GM23338 (cell line): ENCODE measurements around the gene SCYGR8. TPM values are rescaled to one million over a fixed set of nuclear protein-coding genes. Genes with fewer than 3 reads are reported as not detected.
A peak's percentile ranks its signal among the peaks of the same experiment; 100 is the strongest.

Experiments
- ATAC-seq: fragments of 200-7000 bp; cut with Tn5 transposase; 3 replicates; pipeline ENCODE4 v1.9.1; 2020
- DNase-seq: peaks from one replicate; pipeline ENCODE4 v3.0.0-alpha.2; 2015; ENCODE audit warnings: low spot score
- H2AFZ ChIP-seq: fragments of 200-600 bp; sonication (generic); 2 replicates; pipeline ENCODE4 v1.8.0; 2016; ENCODE audit warnings: antibody characterized with exemption, mild to moderate bottlenecking, moderate library complexity
- H3F3A ChIP-seq: fragments of 200-600 bp; sonication (generic); replicated peaks from 2 replicates; pipeline ENCODE4 v1.8.0; 2017; ENCODE audit warnings: antibody characterized with exemption, mixed run types, low read depth
- H3K27ac ChIP-seq: fragments of 200-600 bp; sonication (generic); 2 replicates; pipeline ENCODE4 v1.6.1; 2016; ENCODE audit warnings: low read depth
- H3K27me3 ChIP-seq: fragments of 200-600 bp; sonication (generic); 2 replicates; pipeline ENCODE4 v1.8.0; 2016; ENCODE audit warnings: mild to moderate bottlenecking, mixed run types, moderate library complexity; ENCODE audit not compliant: insufficient read depth
- H3K36me3 ChIP-seq: fragments of 200-600 bp; sonication (generic); 2 replicates; pipeline ENCODE4 v1.8.0; 2016; ENCODE audit warnings: mild to moderate bottlenecking; ENCODE audit not compliant: insufficient read depth
- H3K4me1 ChIP-seq: fragments of 200-600 bp; sonication (generic); 2 replicates; pipeline ENCODE4 v1.8.0; 2016; ENCODE audit warnings: mild to moderate bottlenecking, moderate library complexity; ENCODE audit not compliant: insufficient read depth
- H3K4me2 ChIP-seq: fragments of 200-600 bp; sonication (generic); 2 replicates; pipeline ENCODE4 v1.7.1; 2017; ENCODE audit warnings: mixed run types
- H3K4me3 ChIP-seq: fragments of 200-600 bp; sonication (generic); 2 replicates; pipeline ENCODE4 v1.6.1; 2016; ENCODE audit warnings: mixed run types
- H3K79me2 ChIP-seq: fragments of 200-600 bp; sonication (generic); replicated peaks from 2 replicates; pipeline ENCODE4 v1.8.0; 2017; ENCODE audit warnings: mild to moderate bottlenecking; ENCODE audit not compliant: insufficient read depth
- H3K9me2 ChIP-seq: fragments of 200-600 bp; sonication (generic); 2 replicates; pipeline ENCODE4 v1.8.0; 2017; ENCODE audit not compliant: insufficient read depth
- H4K20me1 ChIP-seq: fragments of 200-600 bp; sonication (generic); replicated peaks from 2 replicates; pipeline ENCODE4 v1.8.0; 2017; ENCODE audit warnings: mild to moderate bottlenecking; ENCODE audit not compliant: insufficient read depth
- H3K27ac Mint-ChIP-seq: 2 replicates; pipeline ENCODE4 v1.8.0; 2020; ENCODE audit warnings: inconsistent platforms, mild to moderate bottlenecking, moderate library complexity, mixed read lengths
- H3K27me3 Mint-ChIP-seq: 3 replicates; pipeline ENCODE4 v1.8.0; 2022; ENCODE audit warnings: low read depth, mild to moderate bottlenecking, moderate library complexity, mixed read lengths, inconsistent platforms; ENCODE audit not compliant: insufficient read depth, poor library complexity
- H3K36me3 Mint-ChIP-seq: 3 replicates; pipeline ENCODE4 v1.8.0; 2021; ENCODE audit warnings: low read depth, mild to moderate bottlenecking, inconsistent platforms, moderate library complexity, mixed read lengths
- H3K4me1 Mint-ChIP-seq: 3 replicates; pipeline ENCODE4 v1.8.0; 2020; ENCODE audit warnings: mild to moderate bottlenecking, inconsistent platforms, mixed read lengths
- H3K4me3 Mint-ChIP-seq: 3 replicates; pipeline ENCODE4 v1.8.0; 2021; ENCODE audit warnings: moderate library complexity, mild to moderate bottlenecking, inconsistent platforms, mixed read lengths
- H3K9me3 Mint-ChIP-seq: 3 replicates; pipeline ENCODE4 v1.8.0; 2020; ENCODE audit warnings: moderate library complexity, mild to moderate bottlenecking, inconsistent platforms, mixed read lengths
- CREB1 ChIP-seq: fragments of 250-450 bp; sonication (Bioruptor Pico); IDR thresholded peaks from 2 replicates; pipeline ENCODE4 v1.5.0; 2020; ENCODE audit warnings: low read depth, mild to moderate bottlenecking, moderate library complexity
- EZH2 ChIP-seq: fragments of 200-600 bp; sonication (generic); IDR thresholded peaks from one replicate; pipeline ENCODE4 v1.8.0; 2017; ENCODE audit warnings: antibody characterized with exemption, mild to moderate bottlenecking, low read depth; ENCODE audit not compliant: unreplicated experiment
- EZH2phosphoT487 ChIP-seq: fragments of 200-600 bp; sonication (generic); IDR thresholded peaks from one replicate; pipeline ENCODE4 v1.8.1; 2018; ENCODE audit warnings: antibody characterized with exemption; ENCODE audit not compliant: unreplicated experiment
- JUNB ChIP-seq: IDR thresholded peaks from one replicate; pipeline ENCODE4 v1.6.1; 2016; ENCODE audit warnings: antibody characterized with exemption; ENCODE audit not compliant: unreplicated experiment
- NANOG ChIP-seq: IDR thresholded peaks from 2 replicates; pipeline ENCODE4 v1.6.1; 2016; ENCODE audit warnings: antibody characterized with exemption, borderline replicate concordance
- POLR2AphosphoS5 ChIP-seq: IDR thresholded peaks from 2 replicates; pipeline ENCODE4 v1.6.1; 2016; ENCODE audit warnings: antibody characterized with exemption, low read depth
- STAT1 ChIP-seq: IDR thresholded peaks from one replicate; pipeline ENCODE4 v1.6.1; 2016; ENCODE audit warnings: antibody characterized with exemption; ENCODE audit not compliant: unreplicated experiment
- ZNF114 ChIP-seq: fragments of 250-450 bp; sonication (Bioruptor Pico); IDR thresholded peaks from 2 replicates; pipeline ENCODE4 v1.5.0; 2020; ENCODE audit warnings: mild to moderate bottlenecking, moderate library complexity
- ZNF331 ChIP-seq: fragments of 250-450 bp; sonication (Bioruptor Pico); IDR thresholded peaks from 2 replicates; pipeline ENCODE4 v1.5.0; 2020; ENCODE audit warnings: low read depth, mild to moderate bottlenecking, moderate library complexity
- polyA plus RNA-seq: library from polyadenylated mRNA; unstranded; fragments of >200 nt; fragmentation: Nextera tagmentation; extraction: Ambion mirVana; gene quantifications from 2 replicates; pipeline ENCODE4 v1.2.1, GENCODE V29; 2016
- total RNA-seq: library from RNA; depleted of rRNA; stranded (reverse); fragments of >200 nt; shearing (Covaris generic); gene quantifications from 2 replicates; pipeline ENCODE4 v1.2.3, GENCODE V29; 2014
- TF ChIP-seq, protein P1 (sequence below): IDR thresholded peaks from 2 replicates; pipeline ENCODE4 v1.6.1; 2016; ENCODE audit warnings: antibody characterized with exemption
- TF ChIP-seq, protein P2 (sequence below), 2 experiments: fragments of 200-600 bp in 1 of 2; sonication (generic) in 1 of 2; conservative IDR thresholded peaks; 2 replicates each; pipeline versions ENCODE4 v1.5.1 to v1.6.1; 2016 to 2017; ENCODE audit warnings: antibody characterized with exemption in 2 of 2, low read depth in 2 of 2, mild to moderate bottlenecking in 2 of 2, moderate library complexity in 1 of 2
- TF ChIP-seq, protein P3 (sequence below): fragments of 250-450 bp; sonication (Bioruptor Pico); IDR thresholded peaks from 2 replicates; pipeline ENCODE4 v1.5.0; 2020; ENCODE audit warnings: mild to moderate bottlenecking, moderate library complexity
- TF ChIP-seq, protein P4 (sequence below): IDR thresholded peaks from one replicate; pipeline ENCODE4 v1.6.1; 2018; ENCODE audit warnings: antibody characterized with exemption; ENCODE audit not compliant: unreplicated experiment

Gene SCYGR8
- total and polyA plus RNA-seq, 2 experiments from 2014 or later = not detected

DNA sequence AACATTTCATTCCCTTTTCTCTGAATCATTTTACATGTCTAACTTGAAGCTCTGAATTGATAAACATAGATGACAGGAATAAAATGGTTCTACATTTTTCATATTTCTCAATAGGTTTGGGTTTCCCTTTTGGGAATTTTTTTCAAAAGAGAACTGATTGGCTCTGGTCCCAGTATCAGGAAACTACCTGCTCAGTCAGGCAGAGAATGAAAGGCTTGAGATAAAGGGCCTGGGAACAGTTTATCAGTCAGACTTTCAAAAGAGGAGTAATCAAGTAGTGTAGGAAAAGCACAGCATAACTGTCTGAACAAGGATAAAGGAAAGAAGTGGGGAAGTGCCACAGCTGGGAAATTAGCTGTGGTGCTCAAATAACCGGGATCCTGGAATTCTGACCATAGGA, 39.6 kb downstream of the SCYGR8 start:
- Histone ChIP-seq H3K4me3 (no peak overlapping the region), H3K4me1 (no peaks in the 10 kb centered on the region), H2AFZ (peak overlapping the region; percentile 85; the same call in 1 of the 2 replicates), H3K27ac (no peak overlapping the region), H3F3A (no peaks in the 10 kb centered on the region), H3K4me2 (no peak overlapping the region), H4K20me1 (no peaks in the 10 kb centered on the region), H3K27me3 (no peaks in the 10 kb centered on the region), H3K36me3 (no peaks in the 10 kb centered on the region), H3K79me2 (no peaks in the 10 kb centered on the region), H3K9me2 (peaks cover 3% of the 10 kb centered on the region; the same call in 1 of the 2 replicates)
- no peaks in the 10 kb centered on the region for H3K9me3 Mint-ChIP-seq
- no peak overlapping the region for H3K4me3 Mint-ChIP-seq
- H3K27me3 Mint-ChIP-seq = no peaks in the 10 kb centered on the region
- no peaks in the 10 kb centered on the region; the same call in 2 of the 3 replicates for H3K4me1 Mint-ChIP-seq
- DNase-seq (no peak), ATAC-seq (no peak)
- TF ChIP-seq, protein P1, sequence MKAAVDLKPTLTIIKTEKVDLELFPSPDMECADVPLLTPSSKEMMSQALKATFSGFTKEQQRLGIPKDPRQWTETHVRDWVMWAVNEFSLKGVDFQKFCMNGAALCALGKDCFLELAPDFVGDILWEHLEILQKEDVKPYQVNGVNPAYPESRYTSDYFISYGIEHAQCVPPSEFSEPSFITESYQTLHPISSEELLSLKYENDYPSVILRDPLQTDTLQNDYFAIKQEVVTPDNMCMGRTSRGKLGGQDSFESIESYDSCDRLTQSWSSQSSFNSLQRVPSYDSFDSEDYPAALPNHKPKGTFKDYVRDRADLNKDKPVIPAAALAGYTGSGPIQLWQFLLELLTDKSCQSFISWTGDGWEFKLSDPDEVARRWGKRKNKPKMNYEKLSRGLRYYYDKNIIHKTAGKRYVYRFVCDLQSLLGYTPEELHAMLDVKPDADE = no peak
- no peak for TF ChIP-seq EZH2phosphoT487
- TF ChIP-seq, protein P2, sequence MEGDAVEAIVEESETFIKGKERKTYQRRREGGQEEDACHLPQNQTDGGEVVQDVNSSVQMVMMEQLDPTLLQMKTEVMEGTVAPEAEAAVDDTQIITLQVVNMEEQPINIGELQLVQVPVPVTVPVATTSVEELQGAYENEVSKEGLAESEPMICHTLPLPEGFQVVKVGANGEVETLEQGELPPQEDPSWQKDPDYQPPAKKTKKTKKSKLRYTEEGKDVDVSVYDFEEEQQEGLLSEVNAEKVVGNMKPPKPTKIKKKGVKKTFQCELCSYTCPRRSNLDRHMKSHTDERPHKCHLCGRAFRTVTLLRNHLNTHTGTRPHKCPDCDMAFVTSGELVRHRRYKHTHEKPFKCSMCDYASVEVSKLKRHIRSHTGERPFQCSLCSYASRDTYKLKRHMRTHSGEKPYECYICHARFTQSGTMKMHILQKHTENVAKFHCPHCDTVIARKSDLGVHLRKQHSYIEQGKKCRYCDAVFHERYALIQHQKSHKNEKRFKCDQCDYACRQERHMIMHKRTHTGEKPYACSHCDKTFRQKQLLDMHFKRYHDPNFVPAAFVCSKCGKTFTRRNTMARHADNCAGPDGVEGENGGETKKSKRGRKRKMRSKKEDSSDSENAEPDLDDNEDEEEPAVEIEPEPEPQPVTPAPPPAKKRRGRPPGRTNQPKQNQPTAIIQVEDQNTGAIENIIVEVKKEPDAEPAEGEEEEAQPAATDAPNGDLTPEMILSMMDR (conservative IDR thresholded peaks at IDR 0.05; ENCODE audit: low read depth in 2 of 2) = no peak
- no peak for TF ChIP-seq STAT1
- TF ChIP-seq JUNB = no peak
- TF ChIP-seq POLR2AphosphoS5 = no peak
- TF ChIP-seq, protein P3, sequence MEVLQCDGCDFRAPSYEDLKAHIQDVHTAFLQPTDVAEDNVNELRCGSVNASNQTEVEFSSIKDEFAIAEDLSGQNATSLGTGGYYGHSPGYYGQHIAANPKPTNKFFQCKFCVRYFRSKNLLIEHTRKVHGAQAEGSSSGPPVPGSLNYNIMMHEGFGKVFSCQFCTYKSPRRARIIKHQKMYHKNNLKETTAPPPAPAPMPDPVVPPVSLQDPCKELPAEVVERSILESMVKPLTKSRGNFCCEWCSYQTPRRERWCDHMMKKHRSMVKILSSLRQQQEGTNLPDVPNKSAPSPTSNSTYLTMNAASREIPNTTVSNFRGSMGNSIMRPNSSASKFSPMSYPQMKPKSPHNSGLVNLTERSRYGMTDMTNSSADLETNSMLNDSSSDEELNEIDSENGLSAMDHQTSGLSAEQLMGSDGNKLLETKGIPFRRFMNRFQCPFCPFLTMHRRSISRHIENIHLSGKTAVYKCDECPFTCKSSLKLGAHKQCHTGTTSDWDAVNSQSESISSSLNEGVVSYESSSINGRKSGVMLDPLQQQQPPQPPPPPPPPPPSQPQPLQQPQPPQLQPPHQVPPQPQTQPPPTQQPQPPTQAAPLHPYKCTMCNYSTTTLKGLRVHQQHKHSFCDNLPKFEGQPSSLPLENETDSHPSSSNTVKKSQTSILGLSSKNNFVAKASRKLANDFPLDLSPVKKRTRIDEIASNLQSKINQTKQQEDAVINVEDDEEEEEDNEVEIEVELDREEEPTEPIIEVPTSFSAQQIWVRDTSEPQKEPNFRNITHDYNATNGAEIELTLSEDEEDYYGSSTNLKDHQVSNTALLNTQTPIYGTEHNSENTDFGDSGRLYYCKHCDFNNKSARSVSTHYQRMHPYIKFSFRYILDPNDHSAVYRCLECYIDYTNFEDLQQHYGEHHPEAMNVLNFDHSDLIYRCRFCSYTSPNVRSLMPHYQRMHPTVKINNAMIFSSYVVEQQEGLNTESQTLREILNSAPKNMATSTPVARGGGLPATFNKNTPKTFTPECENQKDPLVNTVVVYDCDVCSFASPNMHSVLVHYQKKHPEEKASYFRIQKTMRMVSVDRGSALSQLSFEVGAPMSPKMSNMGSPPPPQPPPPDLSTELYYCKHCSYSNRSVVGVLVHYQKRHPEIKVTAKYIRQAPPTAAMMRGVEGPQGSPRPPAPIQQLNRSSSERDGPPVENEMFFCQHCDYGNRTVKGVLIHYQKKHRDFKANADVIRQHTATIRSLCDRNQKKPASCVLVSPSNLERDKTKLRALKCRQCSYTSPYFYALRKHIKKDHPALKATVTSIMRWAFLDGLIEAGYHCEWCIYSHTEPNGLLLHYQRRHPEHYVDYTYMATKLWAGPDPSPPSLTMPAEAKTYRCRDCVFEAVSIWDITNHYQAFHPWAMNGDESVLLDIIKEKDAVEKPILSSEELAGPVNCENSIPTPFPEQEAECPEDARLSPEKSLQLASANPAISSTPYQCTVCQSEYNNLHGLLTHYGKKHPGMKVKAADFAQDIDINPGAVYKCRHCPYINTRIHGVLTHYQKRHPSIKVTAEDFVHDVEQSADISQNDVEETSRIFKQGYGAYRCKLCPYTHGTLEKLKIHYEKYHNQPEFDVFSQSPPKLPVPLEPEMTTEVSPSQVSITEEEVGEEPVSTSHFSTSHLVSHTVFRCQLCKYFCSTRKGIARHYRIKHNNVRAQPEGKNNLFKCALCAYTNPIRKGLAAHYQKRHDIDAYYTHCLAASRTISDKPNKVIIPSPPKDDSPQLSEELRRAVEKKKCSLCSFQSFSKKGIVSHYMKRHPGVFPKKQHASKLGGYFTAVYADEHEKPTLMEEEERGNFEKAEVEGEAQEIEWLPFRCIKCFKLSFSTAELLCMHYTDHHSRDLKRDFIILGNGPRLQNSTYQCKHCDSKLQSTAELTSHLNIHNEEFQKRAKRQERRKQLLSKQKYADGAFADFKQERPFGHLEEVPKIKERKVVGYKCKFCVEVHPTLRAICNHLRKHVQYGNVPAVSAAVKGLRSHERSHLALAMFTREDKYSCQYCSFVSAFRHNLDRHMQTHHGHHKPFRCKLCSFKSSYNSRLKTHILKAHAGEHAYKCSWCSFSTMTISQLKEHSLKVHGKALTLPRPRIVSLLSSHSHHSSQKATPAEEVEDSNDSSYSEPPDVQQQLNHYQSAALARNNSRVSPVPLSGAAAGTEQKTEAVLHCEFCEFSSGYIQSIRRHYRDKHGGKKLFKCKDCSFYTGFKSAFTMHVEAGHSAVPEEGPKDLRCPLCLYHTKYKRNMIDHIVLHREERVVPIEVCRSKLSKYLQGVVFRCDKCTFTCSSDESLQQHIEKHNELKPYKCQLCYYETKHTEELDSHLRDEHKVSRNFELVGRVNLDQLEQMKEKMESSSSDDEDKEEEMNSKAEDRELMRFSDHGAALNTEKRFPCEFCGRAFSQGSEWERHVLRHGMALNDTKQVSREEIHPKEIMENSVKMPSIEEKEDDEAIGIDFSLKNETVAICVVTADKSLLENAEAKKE (CRISPR knock-in tag) = no peak
- TF ChIP-seq CREB1 (CRISPR knock-in tag) = no peak
- TF ChIP-seq, protein P4, sequence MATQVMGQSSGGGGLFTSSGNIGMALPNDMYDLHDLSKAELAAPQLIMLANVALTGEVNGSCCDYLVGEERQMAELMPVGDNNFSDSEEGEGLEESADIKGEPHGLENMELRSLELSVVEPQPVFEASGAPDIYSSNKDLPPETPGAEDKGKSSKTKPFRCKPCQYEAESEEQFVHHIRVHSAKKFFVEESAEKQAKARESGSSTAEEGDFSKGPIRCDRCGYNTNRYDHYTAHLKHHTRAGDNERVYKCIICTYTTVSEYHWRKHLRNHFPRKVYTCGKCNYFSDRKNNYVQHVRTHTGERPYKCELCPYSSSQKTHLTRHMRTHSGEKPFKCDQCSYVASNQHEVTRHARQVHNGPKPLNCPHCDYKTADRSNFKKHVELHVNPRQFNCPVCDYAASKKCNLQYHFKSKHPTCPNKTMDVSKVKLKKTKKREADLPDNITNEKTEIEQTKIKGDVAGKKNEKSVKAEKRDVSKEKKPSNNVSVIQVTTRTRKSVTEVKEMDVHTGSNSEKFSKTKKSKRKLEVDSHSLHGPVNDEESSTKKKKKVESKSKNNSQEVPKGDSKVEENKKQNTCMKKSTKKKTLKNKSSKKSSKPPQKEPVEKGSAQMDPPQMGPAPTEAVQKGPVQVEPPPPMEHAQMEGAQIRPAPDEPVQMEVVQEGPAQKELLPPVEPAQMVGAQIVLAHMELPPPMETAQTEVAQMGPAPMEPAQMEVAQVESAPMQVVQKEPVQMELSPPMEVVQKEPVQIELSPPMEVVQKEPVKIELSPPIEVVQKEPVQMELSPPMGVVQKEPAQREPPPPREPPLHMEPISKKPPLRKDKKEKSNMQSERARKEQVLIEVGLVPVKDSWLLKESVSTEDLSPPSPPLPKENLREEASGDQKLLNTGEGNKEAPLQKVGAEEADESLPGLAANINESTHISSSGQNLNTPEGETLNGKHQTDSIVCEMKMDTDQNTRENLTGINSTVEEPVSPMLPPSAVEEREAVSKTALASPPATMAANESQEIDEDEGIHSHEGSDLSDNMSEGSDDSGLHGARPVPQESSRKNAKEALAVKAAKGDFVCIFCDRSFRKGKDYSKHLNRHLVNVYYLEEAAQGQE = no peak
- no peak for TF ChIP-seq NANOG
- TF ChIP-seq ZNF114 (CRISPR knock-in tag) = no peak
- TF ChIP-seq EZH2 = no peak
- TF ChIP-seq ZNF331 (CRISPR knock-in tag) = no peak
- no peaks in the 10 kb centered on the region; the same call in 2 of the 3 replicates for H3K36me3 Mint-ChIP-seq
- no peak overlapping the region for H3K27ac Mint-ChIP-seq
